CD8-positive, alpha-beta memory T cell (primary cell): ENCODE results near the gene PAPSS2. TPM values are rescaled to one million over a fixed set of nuclear protein-coding genes. Genes with fewer than 3 reads are reported as not detected.

Source experiments
- CTCF ChIA-PET: fragments of 350-600 bp; sonication (Branson Sonifier 250); formaldehyde crosslinking; loops from one replicate; lab custom pipeline; 2021; ENCODE audit warnings: antibody characterized with exemption; lab: Charles Lee
- POLR2A ChIA-PET: fragments of 350-600 bp; sonication (Branson Sonifier 250); formaldehyde crosslinking; loops from one replicate; lab custom pipeline; 2021; ENCODE audit warnings: antibody characterized with exemption; lab: Charles Lee
- DNase-seq, 5 donors: peaks; one replicate each; pipeline versions ENCODE4 v3.0.0 to v3.0.0-alpha.2; 2020 to 2022; ENCODE audit warnings: mixed read lengths in 1 of 5
- H3K27ac ChIP-seq: one replicate; pipeline ENCODE4 v1.7.0; 2013; ENCODE audit warnings: low read depth, mild to moderate bottlenecking, low read length, moderate library complexity
- H3K27me3 ChIP-seq: 2 replicates; pipeline ENCODE4 v1.7.0; 2013; ENCODE audit warnings: low read length, mild to moderate bottlenecking; ENCODE audit not compliant: insufficient read depth, poor library complexity, severe bottlenecking
- H3K36me3 ChIP-seq: 2 replicates; pipeline ENCODE4 v1.7.0; 2013; ENCODE audit warnings: mild to moderate bottlenecking, low read length, moderate library complexity; ENCODE audit not compliant: insufficient read depth
- H3K4me1 ChIP-seq: 2 replicates; pipeline ENCODE4 v1.7.0; 2013; ENCODE audit warnings: mild to moderate bottlenecking, low read length, moderate library complexity; ENCODE audit not compliant: insufficient read depth
- H3K4me3 ChIP-seq: 2 replicates; pipeline ENCODE4 v1.7.0; 2013; ENCODE audit warnings: mild to moderate bottlenecking, low read length
- H3K9me3 ChIP-seq: 2 replicates; pipeline ENCODE4 v1.7.0; 2013; ENCODE audit warnings: mild to moderate bottlenecking, low read length
- H3K27ac Mint-ChIP-seq, 8 donors: one replicate each; pipeline ENCODE4 v1.8.0; 2020 to 2021; ENCODE audit warnings: mixed read lengths in 8 of 8, mild to moderate bottlenecking in 6 of 8, inconsistent platforms in 3 of 8, moderate library complexity in 3 of 8
- H3K27me3 Mint-ChIP-seq, 2 donors: one replicate each; pipeline ENCODE4 v1.8.0; 2020 to 2021; ENCODE audit warnings: mixed read lengths in 2 of 2, mild to moderate bottlenecking in 1 of 2, moderate library complexity in 1 of 2
- H3K36me3 Mint-ChIP-seq, 3 donors: one replicate each; pipeline ENCODE4 v1.8.0; 2020 to 2021; ENCODE audit warnings: mixed read lengths in 3 of 3, inconsistent platforms in 1 of 3, mild to moderate bottlenecking in 1 of 3
- H3K4me1 Mint-ChIP-seq, 3 donors: one replicate each; pipeline ENCODE4 v1.8.0; 2020 to 2021; ENCODE audit warnings: mixed read lengths in 3 of 3, inconsistent platforms in 1 of 3, mild to moderate bottlenecking in 1 of 3
- H3K4me3 Mint-ChIP-seq, 7 donors: one replicate each; pipeline ENCODE4 v1.8.0; 2020 to 2021; ENCODE audit warnings: mixed read lengths in 7 of 7, mild to moderate bottlenecking in 6 of 7, moderate library complexity in 4 of 7, inconsistent platforms in 2 of 7
- H3K9me3 Mint-ChIP-seq, 5 donors: one replicate each; pipeline ENCODE4 v1.8.0; 2020 to 2022; ENCODE audit warnings: mixed read lengths in 5 of 5, mild to moderate bottlenecking in 3 of 5, moderate library complexity in 2 of 5, inconsistent platforms in 1 of 5
- polyA plus RNA-seq: library from polyadenylated mRNA; unstranded; fragments of 300-500 nt; fragmentation: Illumina TruSeq; gene quantifications from one replicate; pipeline ENCODE4 v1.2.3, GENCODE V29; 2021
- total RNA-seq, 2 experiments: library from RNA; stranded (reverse); gene quantifications; one replicate each; pipeline ENCODE4 v1.2.3, GENCODE V29; 2021

The PAPSS2 gene
- total and polyA plus RNA-seq, 3 experiments from 2014 or later, result 0.08 to 0.46 (median 0.18) TPM

DNA sequence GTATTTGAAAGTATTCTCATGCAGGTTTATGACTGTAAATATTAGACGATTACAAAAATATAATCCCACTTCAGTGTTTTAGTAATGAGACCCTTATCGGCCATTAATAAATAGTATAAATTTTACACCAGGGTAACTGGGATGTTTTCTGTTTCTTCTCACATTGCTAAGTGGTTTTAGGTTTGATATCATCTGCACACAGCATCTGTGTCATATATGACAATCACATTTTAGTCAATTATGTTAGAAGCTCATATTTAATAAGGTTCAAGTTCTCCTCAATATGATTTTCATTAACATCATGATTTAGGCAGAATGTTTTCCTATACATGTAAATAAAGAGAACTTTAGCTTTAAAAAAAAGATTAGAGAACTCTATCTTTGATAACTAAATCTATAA lies 91.6 kb downstream of the PAPSS2 start:
- ChIA-PET CTCF (interaction anchor here (1.2 to 1.3 kb wide), 2 partner anchors 9 to 18 kb away, joined by 3 to 5 read pairs; no protein-coding TSS in a partner anchor), POLR2A (no interaction called here)
- H3K36me3 Mint-ChIP-seq, result peaks cover 0 to 41% (median 6%) of the 10 kb centered on the region in 3 donors
- H3K9me3 Mint-ChIP-seq, result no peaks in the 10 kb centered on the region
- H3K4me1 Mint-ChIP-seq, result peaks cover 0 to 9% (median 6%) of the 10 kb centered on the region in 3 donors
- no peak overlapping the region for H3K4me3 ChIP-seq
- peaks cover 6% of the 10 kb centered on the region for H3K36me3 ChIP-seq
- no peak overlapping the region for H3K27ac ChIP-seq
- H3K27me3 Mint-ChIP-seq, result no peaks in the 10 kb centered on the region
- no peaks in the 10 kb centered on the region for H3K9me3 ChIP-seq
- no peak overlapping the region for H3K27ac Mint-ChIP-seq
- H3K27me3 ChIP-seq, result no peaks in the 10 kb centered on the region
- no peak for DNase-seq
- no peak overlapping the region for H3K4me3 Mint-ChIP-seq
- no peaks in the 10 kb centered on the region for H3K4me1 ChIP-seq

DNA sequence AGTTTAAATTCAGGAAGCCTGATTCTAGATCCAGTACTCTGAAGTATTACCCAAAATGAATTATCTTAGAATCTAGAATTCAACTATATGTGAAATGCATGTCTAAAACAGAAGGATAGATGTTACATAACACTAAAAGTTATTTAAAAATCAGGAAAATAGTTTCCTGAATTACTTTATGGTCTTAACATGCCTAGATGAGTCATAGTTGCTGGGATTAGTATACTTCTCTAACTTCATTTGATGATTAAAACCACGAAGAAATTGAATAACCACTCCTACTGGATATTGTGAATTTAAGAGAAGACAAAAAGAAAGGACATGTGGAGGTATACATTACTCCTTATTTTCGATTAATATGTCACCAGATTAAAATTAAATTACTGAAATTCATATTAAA lies 92.9 kb downstream of the PAPSS2 start:
- Histone ChIP-seq H3K4me1 (no peaks in the 10 kb centered on the region), H3K4me3 (no peak overlapping the region), H3K36me3 (peaks cover 8% of the 10 kb centered on the region), H3K9me3 (no peaks in the 10 kb centered on the region), H3K27me3 (no peaks in the 10 kb centered on the region), H3K27ac (no peak overlapping the region)
- Mint-ChIP-seq H3K27me3 (no peaks in the 10 kb centered on the region), H3K9me3 (no peaks in the 10 kb centered on the region), H3K27ac (peak overlapping the region in 2 of 8 donors; percentile 32 to 47), H3K4me3 (no peak overlapping the region), H3K36me3 (peaks cover 0 to 45% (median 8%) of the 10 kb centered on the region in 3 donors), H3K4me1 (peaks cover 0 to 9% (median 7%) of the 10 kb centered on the region in 3 donors)
- POLR2A ChIA-PET, result no interaction called here
- DNase-seq, result no peak
- CTCF ChIA-PET, result no interaction called here

DNA sequence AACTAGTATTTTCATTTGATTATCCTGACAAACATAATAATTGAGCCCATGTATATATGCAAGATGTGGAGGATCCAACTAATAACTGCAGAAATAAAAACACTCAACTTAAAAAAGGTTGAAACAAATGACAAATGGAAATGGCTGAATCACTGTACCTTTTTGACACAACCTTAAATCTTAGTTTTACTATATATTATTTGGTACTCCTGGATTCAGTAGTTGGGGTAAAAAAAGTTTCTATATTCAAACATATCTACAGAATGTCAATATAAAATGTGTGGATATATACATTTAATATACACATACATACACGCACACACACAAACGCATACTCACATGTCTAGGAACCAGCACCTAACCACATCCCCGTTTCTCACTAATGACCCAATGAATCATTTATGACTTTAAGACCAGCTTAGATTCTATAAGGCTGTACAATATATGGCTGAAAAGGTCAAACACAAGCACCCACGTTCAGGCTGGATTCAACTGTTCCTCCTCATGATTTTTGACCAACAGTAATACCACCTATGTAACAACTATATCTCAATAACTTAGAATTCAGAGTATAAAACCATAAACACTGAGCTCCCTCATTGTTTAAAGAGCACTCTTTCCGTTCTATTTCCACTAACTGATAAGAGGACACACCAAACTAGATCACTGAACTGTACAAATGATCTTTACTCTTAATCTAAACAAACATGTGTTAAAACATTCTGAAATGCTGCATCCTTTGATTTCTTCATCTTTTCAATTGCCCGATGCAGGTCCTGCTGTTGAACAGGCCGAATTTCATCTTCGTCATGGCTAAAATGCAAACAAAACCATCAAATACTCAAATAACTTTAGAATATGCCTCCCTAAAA lies 94.6 kb downstream of the PAPSS2 start:
- Mint-ChIP-seq H3K27me3 (no peaks in the 10 kb centered on the region), H3K4me3 (no peak overlapping the region), H3K4me1 (peaks cover 5 to 12% (median 8%) of the 10 kb centered on the region in 3 donors), H3K9me3 (no peaks in the 10 kb centered on the region), H3K36me3 (peaks cover 0 to 51% (median 13%) of the 10 kb centered on the region in 3 donors), H3K27ac (peak overlapping the region in 2 of 8 donors; percentile 7 to 52)
- no peaks in the 10 kb centered on the region for H3K9me3 ChIP-seq
- H3K36me3 ChIP-seq, result peaks cover 8% of the 10 kb centered on the region
- ChIA-PET CTCF (interaction anchor here (0.9 kb wide), 1 partner anchor 18 kb away, joined by 3 read pairs; no protein-coding TSS in a partner anchor), POLR2A (no interaction called here)
- DNase-seq, result no peak
- no peak overlapping the region for H3K4me3 ChIP-seq
- H3K27ac ChIP-seq, result no peak overlapping the region
- H3K27me3 ChIP-seq, result no peaks in the 10 kb centered on the region
- H3K4me1 ChIP-seq, result no peaks in the 10 kb centered on the region

DNA sequence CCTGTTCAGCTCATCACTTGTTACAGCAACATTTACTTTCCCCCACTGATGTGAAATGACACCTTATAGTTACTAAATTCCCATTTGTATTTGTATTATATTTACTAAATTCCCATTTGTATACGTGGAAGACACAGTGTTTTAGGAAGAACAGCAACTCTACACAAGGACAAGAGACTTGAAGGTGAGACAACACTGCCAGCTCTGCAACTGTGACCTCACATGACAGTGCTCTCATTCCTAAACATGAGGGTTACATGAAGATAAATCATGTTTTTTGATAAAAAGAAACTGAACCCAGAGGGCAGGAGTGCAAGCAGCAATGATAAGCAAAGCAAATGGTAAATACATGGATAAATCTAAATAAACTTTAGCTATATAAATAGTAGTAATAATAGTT lies 98.0 kb downstream of the PAPSS2 start:
- POLR2A ChIA-PET, result no interaction called here
- Mint-ChIP-seq H3K9me3 (no peaks in the 10 kb centered on the region), H3K27me3 (no peaks in the 10 kb centered on the region), H3K27ac (no peak overlapping the region), H3K4me1 (peaks cover 2 to 15% (median 15%) of the 10 kb centered on the region in 3 donors), H3K4me3 (no peak overlapping the region), H3K36me3 (peaks cover 0 to 65% (median 18%) of the 10 kb centered on the region in 3 donors)
- Histone ChIP-seq H3K4me3 (no peak overlapping the region), H3K36me3 (peaks cover 8% of the 10 kb centered on the region), H3K4me1 (no peaks in the 10 kb centered on the region), H3K27ac (no peak overlapping the region), H3K9me3 (no peaks in the 10 kb centered on the region), H3K27me3 (no peaks in the 10 kb centered on the region)
- CTCF ChIA-PET, result interaction anchor here (1.3 kb wide), 1 partner anchor 11 kb away, joined by 4 read pairs; no protein-coding TSS in a partner anchor
- no peak for DNase-seq

DNA sequence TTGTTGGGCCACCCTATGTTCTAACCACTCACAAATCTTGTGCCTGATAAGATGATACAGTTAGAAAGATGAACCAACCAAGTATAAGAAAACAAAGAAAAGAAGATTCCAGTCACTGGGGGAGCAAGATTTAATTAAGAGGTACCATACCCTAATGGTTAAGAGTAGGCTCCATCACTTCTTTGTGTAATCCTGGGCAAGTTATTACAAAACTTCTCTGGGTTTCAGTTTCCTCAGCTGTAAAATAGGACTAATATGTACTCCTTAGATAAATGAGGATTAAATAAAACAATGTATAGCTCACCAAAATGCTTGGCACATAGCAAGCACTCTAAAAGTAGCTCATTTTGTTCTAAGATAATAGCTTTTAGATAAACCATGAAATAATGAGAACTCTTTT lies 99.9 kb downstream of the PAPSS2 start:
- H3K36me3 Mint-ChIP-seq, result peaks cover 0 to 65% (median 17%) of the 10 kb centered on the region in 3 donors
- no peaks in the 10 kb centered on the region for H3K9me3 Mint-ChIP-seq
- Histone ChIP-seq H3K27me3 (no peaks in the 10 kb centered on the region), H3K27ac (no peak overlapping the region), H3K4me1 (no peaks in the 10 kb centered on the region), H3K9me3 (no peaks in the 10 kb centered on the region), H3K36me3 (peaks cover 8% of the 10 kb centered on the region), H3K4me3 (no peak overlapping the region)
- CTCF ChIA-PET, result interaction anchor here (1.9 kb wide), 1 partner anchor 9 kb away, joined by 5 read pairs; no protein-coding TSS in a partner anchor
- H3K27ac Mint-ChIP-seq, result peak overlapping the region in 2 of 8 donors; percentile 47 to 85
- H3K4me1 Mint-ChIP-seq, result peaks cover 2 to 15% (median 12%) of the 10 kb centered on the region in 3 donors
- no peaks in the 10 kb centered on the region for H3K27me3 Mint-ChIP-seq
- DNase-seq, result no peak
- POLR2A ChIA-PET, result no interaction called here
- H3K4me3 Mint-ChIP-seq, result no peak overlapping the region

DNA sequence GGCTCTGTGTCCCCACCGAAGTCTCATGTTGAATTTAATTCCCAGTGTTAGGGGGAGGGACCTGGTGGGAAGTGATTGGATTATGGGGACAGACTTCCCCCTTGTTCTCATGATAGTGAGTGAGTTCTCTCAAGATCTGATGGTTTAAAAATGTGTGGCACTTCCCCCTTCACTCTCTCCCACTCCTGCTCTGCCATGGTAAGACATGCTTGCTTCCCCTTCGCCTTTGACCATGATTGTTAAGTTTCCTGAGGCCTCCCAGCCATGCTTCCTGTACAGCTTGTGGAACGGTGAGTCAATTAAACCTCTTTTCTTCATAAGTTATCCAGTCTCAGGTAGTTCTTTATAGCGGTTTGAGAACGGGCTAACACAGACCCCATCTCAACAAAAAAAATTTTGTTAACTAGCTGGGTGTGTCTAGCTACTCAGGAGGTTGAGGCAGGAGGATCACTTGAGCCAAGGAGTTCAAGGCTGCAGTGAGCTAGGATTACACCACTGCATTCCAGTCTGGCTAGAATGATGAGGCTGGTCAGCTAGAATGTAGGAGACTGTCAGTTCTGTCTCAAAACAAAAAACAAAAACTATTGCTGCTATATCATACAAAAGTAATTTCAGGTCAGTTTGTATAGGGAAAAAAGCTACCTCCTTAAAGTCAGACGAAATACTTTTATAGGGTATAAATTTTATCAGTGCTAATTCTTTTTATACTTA lies 100.7 kb downstream of the PAPSS2 start:
- H3K9me3 ChIP-seq, result no peaks in the 10 kb centered on the region
- ChIA-PET CTCF (interaction anchor here (1.9 kb wide), 1 partner anchor 10 kb away, joined by 5 read pairs; no protein-coding TSS in a partner anchor), POLR2A (no interaction called here)
- H3K4me1 Mint-ChIP-seq, result peaks cover 2 to 22% (median 12%) of the 10 kb centered on the region in 3 donors
- no peaks in the 10 kb centered on the region for H3K27me3 Mint-ChIP-seq
- no peak overlapping the region for H3K4me3 ChIP-seq
- H3K36me3 ChIP-seq, result peaks cover 8% of the 10 kb centered on the region
- no peaks in the 10 kb centered on the region for H3K27me3 ChIP-seq
- H3K27ac ChIP-seq, result no peak overlapping the region
- peaks cover 6 to 64% (median 21%) of the 10 kb centered on the region in 3 donors for H3K36me3 Mint-ChIP-seq
- H3K27ac Mint-ChIP-seq, result peak overlapping the region in 2 of 8 donors; percentile 64 to 66
- no peaks in the 10 kb centered on the region for H3K4me1 ChIP-seq
- H3K4me3 Mint-ChIP-seq, result no peak overlapping the region
- no peak for DNase-seq
- no peaks in the 10 kb centered on the region for H3K9me3 Mint-ChIP-seq

DNA sequence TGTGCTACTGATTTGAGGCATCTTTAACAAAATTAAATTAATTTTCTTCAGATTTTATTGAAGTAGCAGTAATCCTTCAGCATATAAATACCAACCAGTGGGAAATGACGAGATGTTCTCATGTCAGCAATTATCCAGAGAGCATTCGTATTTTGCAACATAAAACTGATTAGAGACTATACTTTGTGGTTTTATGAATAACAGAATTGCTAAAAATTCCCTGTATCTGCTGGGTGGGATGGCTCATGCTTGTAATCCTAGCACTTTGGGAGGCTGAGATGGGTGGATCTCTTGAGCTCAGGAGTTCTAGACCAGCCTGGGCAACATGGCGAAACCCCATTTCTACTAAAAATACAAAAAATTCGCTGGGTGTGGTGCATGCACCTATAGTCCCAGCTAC lies 101.5 kb downstream of the PAPSS2 start:
- no peaks in the 10 kb centered on the region for H3K9me3 Mint-ChIP-seq
- Histone ChIP-seq H3K9me3 (no peaks in the 10 kb centered on the region), H3K27ac (no peak overlapping the region), H3K4me3 (no peak overlapping the region), H3K36me3 (peaks cover 3% of the 10 kb centered on the region), H3K27me3 (no peaks in the 10 kb centered on the region), H3K4me1 (no peaks in the 10 kb centered on the region)
- no peak for DNase-seq
- H3K4me1 Mint-ChIP-seq, result peaks cover 2 to 22% (median 12%) of the 10 kb centered on the region in 3 donors
- H3K27me3 Mint-ChIP-seq, result no peaks in the 10 kb centered on the region
- H3K27ac Mint-ChIP-seq, result peak overlapping the region in 1 of 8 donors; percentile 15
- peaks cover 6 to 61% (median 20%) of the 10 kb centered on the region in 3 donors for H3K36me3 Mint-ChIP-seq
- ChIA-PET CTCF (interaction anchor here (1.9 kb wide), 1 partner anchor 10 kb away, joined by 5 read pairs; no protein-coding TSS in a partner anchor), POLR2A (no interaction called here)
- H3K4me3 Mint-ChIP-seq, result no peak overlapping the region
